SU-DHL-6 (cell line): ENCODE data around the gene DNAAF8.

ENCODE experiments used
- H2AFZ ChIP-seq: fragments of 200-600 bp; sonication (generic); 2 replicates; pipeline ENCODE4 v1.6.1; 2014; ENCODE audit warnings: low read depth, mild to moderate bottlenecking, moderate library complexity, mixed read lengths, antibody characterized with exemption, low read length; ENCODE audit not compliant: severe bottlenecking
- H3F3A ChIP-seq: fragments of 200-600 bp; shearing (Covaris generic); 2 replicates; pipeline ENCODE4 v1.6.0; 2016; ENCODE audit warnings: antibody characterized with exemption, mild to moderate bottlenecking; ENCODE audit not compliant: insufficient read depth
- H3K27ac ChIP-seq: fragments of 200-600 bp; sonication (generic); 2 replicates; pipeline ENCODE4 v1.5.1; 2016; ENCODE audit warnings: low read depth, mild to moderate bottlenecking, low read length, moderate library complexity, mixed read lengths
- H3K27me3 ChIP-seq: fragments of 200-600 bp; sonication (generic), shearing (Covaris generic); 2 replicates; pipeline ENCODE4 v1.6.0; 2014; ENCODE audit warnings: mild to moderate bottlenecking, low read length
- H3K36me3 ChIP-seq: fragments of 200-600 bp; sonication (generic); 2 replicates; pipeline ENCODE4 v1.6.1; 2014; ENCODE audit warnings: mild to moderate bottlenecking, low read length, mixed read lengths
- H3K4me2 ChIP-seq: fragments of 300-600, 200-600 bp; shearing (Covaris generic), sonication (generic); 2 replicates; pipeline ENCODE4 v1.6.0; 2014; ENCODE audit warnings: low read length, low read depth, mild to moderate bottlenecking; ENCODE audit not compliant: poor library complexity, severe bottlenecking
- H3K4me3 ChIP-seq: fragments of 200-600 bp; sonication (generic); 2 replicates; pipeline ENCODE4 v1.5.1; 2014; ENCODE audit warnings: antibody characterized with exemption, low read length, mild to moderate bottlenecking, mixed read lengths; ENCODE audit not compliant: insufficient read depth, poor library complexity, severe bottlenecking
- H3K79me2 ChIP-seq: fragments of 200-600 bp; sonication (generic); 2 replicates; pipeline ENCODE4 v1.6.1; 2014; ENCODE audit warnings: mild to moderate bottlenecking, low read length, moderate library complexity; ENCODE audit not compliant: insufficient read depth
- H3K9ac ChIP-seq: fragments of 200-600 bp; sonication (generic); 2 replicates; pipeline ENCODE4 v1.7.0; 2014; ENCODE audit warnings: mild to moderate bottlenecking, low read length
- H3K9me2 ChIP-seq: fragments of 200-600 bp; sonication (generic); replicated peaks from 2 replicates; pipeline ENCODE4 v1.6.1; 2014; ENCODE audit warnings: low read length; ENCODE audit not compliant: insufficient read depth
- H3K9me3 ChIP-seq: fragments of 200-600 bp; sonication (generic); 2 replicates; pipeline ENCODE4 v1.6.1; 2014; ENCODE audit warnings: low read length, mixed read lengths; ENCODE audit not compliant: insufficient read depth
- H4K20me1 ChIP-seq: fragments of 200-600 bp; sonication (generic); 2 replicates; pipeline ENCODE4 v1.6.1; 2014; ENCODE audit warnings: low read depth, mild to moderate bottlenecking, antibody characterized with exemption, low read length, moderate library complexity, mixed read lengths
- CTCF ChIP-seq: fragments of 200-600 bp; sonication (generic); IDR thresholded peaks from one replicate; pipeline ENCODE4 v1.5.1; 2017; ENCODE audit warnings: antibody characterized with exemption, mild to moderate bottlenecking, low read length, moderate library complexity; ENCODE audit not compliant: insufficient read depth, poor library complexity, severe bottlenecking
- EZH2phosphoT487 ChIP-seq: fragments of 200-600 bp; sonication (generic), shearing (Covaris generic); conservative IDR thresholded peaks from 2 replicates; pipeline ENCODE4 v1.6.1; 2018; ENCODE audit warnings: mild to moderate bottlenecking, antibody characterized with exemption, low read length, moderate library complexity, mixed read lengths

Gene DNAAF8

GRCh38 chr16:4796982-4797804 lies 62.9 kb downstream of the DNAAF8 start:
- H3K9me3 ChIP-seq, result no peaks in the 10 kb centered on the region
- no peaks in the 10 kb centered on the region for H3K79me2 ChIP-seq
- no peaks in the 10 kb centered on the region for H3K9me2 ChIP-seq
- TF ChIP-seq CTCF (no peak), EZH2phosphoT487 (no peak)
- no peak overlapping the region for H2AFZ ChIP-seq
- H3F3A ChIP-seq, result 0 out of 2 replicates have a peak, but pooled peaks cover 2% of the 10 kb centered on the region
- H3K4me2 ChIP-seq, result no peak overlapping the region
- no peak overlapping the region for H3K4me3 ChIP-seq
- no peaks in the 10 kb centered on the region for H3K36me3 ChIP-seq
- no peak overlapping the region for H3K9ac ChIP-seq
- H3K27ac ChIP-seq, result no peak overlapping the region
- H3K27me3 ChIP-seq, result no peaks in the 10 kb centered on the region
- H4K20me1 ChIP-seq, result no peaks in the 10 kb centered on the region

GRCh38 chr16:4797805-4798252 lies 63.5 kb downstream of the DNAAF8 start:
- Histone ChIP-seq H3K36me3 (no peaks in the 10 kb centered on the region), H3K9me3 (no peaks in the 10 kb centered on the region), H3K27ac (no peak overlapping the region), H3F3A (0 out of 2 replicates have a peak, but pooled peaks cover 2% of the 10 kb centered on the region), H3K27me3 (no peaks in the 10 kb centered on the region), H3K4me3 (no peak overlapping the region), H4K20me1 (no peaks in the 10 kb centered on the region), H3K9me2 (no peaks in the 10 kb centered on the region), H3K9ac (no peak overlapping the region), H3K79me2 (no peaks in the 10 kb centered on the region), H3K4me2 (no peak overlapping the region), H2AFZ (no peak overlapping the region)
- no peak for TF ChIP-seq CTCF
- TF ChIP-seq EZH2phosphoT487, result no peak

- Histone ChIP-seq H3K79me2 (no peaks in the 10 kb centered on the region), H3K27me3 (no peaks in the 10 kb centered on the region)
Measured at GRCh38 chr16:4798456-4798855, 64.1 kb downstream of the DNAAF8 start.

More at GRCh38 chr16:4798456-4798855, 64.1 kb downstream of the DNAAF8 start:
- TF ChIP-seq EZH2phosphoT487 (no peak), CTCF (no peak)
- Histone ChIP-seq H3K27ac (no peak overlapping the region), H3K4me2 (no peak overlapping the region), H3K36me3 (no peaks in the 10 kb centered on the region), H3F3A (peaks cover 8% of the 10 kb centered on the region), H3K9ac (no peak overlapping the region), H3K9me3 (no peaks in the 10 kb centered on the region), H3K4me3 (no peak overlapping the region), H3K9me2 (no peaks in the 10 kb centered on the region), H4K20me1 (no peaks in the 10 kb centered on the region), H2AFZ (no peak overlapping the region)
